Posterior cingulate gyrus (tissue), 11 donors: ENCODE data around the gene GPR17.

Experiments used
- DNase-seq, 10 donors: peaks; one replicate each; pipeline versions ENCODE4 v3.0.0 to v3.0.0-alpha.2; 2020 to 2021; ENCODE audit warnings: mixed read lengths in 3 of 10
- intact Hi-C: fragments of 100-400 bp; cut with DNase I; formaldehyde crosslinking; loops from one replicate; pipeline ENCODE4 v1.15.1; 2023

The GPR17 gene

GRCh38 chr2:127679680-127680361, 33.9 kb downstream of the GPR17 start:
- DNase-seq, result no peak
- intact Hi-C loops, result no loop called here

- intact Hi-C loops, result no loop called here
- no peak for DNase-seq
Measured at GRCh38 chr2:127680706-127681287, 34.8 kb downstream of the GPR17 start.

- intact Hi-C loops, result no loop called here
- peak in 2 of 10 donors; percentile 19 to 85 for DNase-seq
Measured at GRCh38 chr2:127681288-127681804, 35.4 kb downstream of the GPR17 start.

GRCh38 chr2:127681976-127682857, 36.3 kb downstream of the GPR17 start:
- intact Hi-C loops, result no loop called here
- no peak for DNase-seq

GRCh38 chr2:127683056-127683455, 37.1 kb downstream of the GPR17 start:
- intact Hi-C loops, result no loop called here
- DNase-seq, result no peak

GRCh38 chr2:127683757-127684156, 37.8 kb downstream of the GPR17 start:
- intact Hi-C loops, result no loop called here

GRCh38 chr2:127685410-127686080, 39.6 kb downstream of the GPR17 start:
- no peak for DNase-seq
- intact Hi-C loops, result no loop called here

More at GRCh38 chr2:127683757-127684156, 37.8 kb downstream of the GPR17 start:
- DNase-seq, result no peak

- intact Hi-C loops, result no loop called here
Measured at GRCh38 chr2:127688405-127688804, 42.5 kb downstream of the GPR17 start.

GRCh38 chr2:127690696-127691095, 44.7 kb downstream of the GPR17 start:
- intact Hi-C loops, result no loop called here
- no peak for DNase-seq

More at GRCh38 chr2:127688405-127688804, 42.5 kb downstream of the GPR17 start:
- DNase-seq, result no peak

GRCh38 chr2:127694986-127695385, 49.0 kb downstream of the GPR17 start:
- intact Hi-C loops, result loop anchor here (5.0 kb wide), 2 partner anchors 48 to 103 kb away; partner anchors contain the start of gene GPR17
- no peak for DNase-seq

GRCh38 chr2:127695491-127696472, 49.8 kb downstream of the GPR17 start:
- DNase-seq, result peak in 9 of 10 donors; percentile 44 to 95 (median 65)
- intact Hi-C loops, result loop anchor here (5.0 kb wide), 2 partner anchors 48 to 103 kb away; partner anchors contain the start of gene GPR17

GRCh38 chr2:127697482-127698180, 51.7 kb downstream of the GPR17 start:
- DNase-seq, result peak in 1 of 10 donors; percentile 52
- intact Hi-C loops, result loop anchor here (5.0 kb wide), 2 partner anchors 50 to 105 kb away; partner anchors contain the start of gene GPR17

- intact Hi-C loops, result loop anchor here (5.0 kb wide), 2 partner anchors 51 to 106 kb away; partner anchors contain the start of gene GPR17
- DNase-seq, result no peak
Measured at GRCh38 chr2:127698553-127699355, 52.8 kb downstream of the GPR17 start.

- DNase-seq, result peak in 5 of 10 donors; percentile 17 to 89 (median 34)
- intact Hi-C loops, result loop anchor here (1.0 to 10.0 kb wide), 2 partner anchors 174 to 394 kb away; partner anchors contain the start of genes IWS1 and UGGT1
Measured at GRCh38 chr2:127700527-127701192, 54.7 kb downstream of the GPR17 start.

- intact Hi-C loops, result loop anchor here (1.0 to 10.0 kb wide), 2 partner anchors 175 to 394 kb away; partner anchors contain the start of genes IWS1 and UGGT1
- DNase-seq, result peak; percentile 88 to 99 (median 92)
Measured at GRCh38 chr2:127701193-127701650, 55.3 kb downstream of the GPR17 start, which contains the start of gene SFT2D3. Gene SFT2D3, plus strand, starts transcription at chr2:127701497. Its CDS starts 32 bp downstream, at chr2:127701529.
